ENCODE data around the gene IFI30.

IFI30 gene

DNA sequence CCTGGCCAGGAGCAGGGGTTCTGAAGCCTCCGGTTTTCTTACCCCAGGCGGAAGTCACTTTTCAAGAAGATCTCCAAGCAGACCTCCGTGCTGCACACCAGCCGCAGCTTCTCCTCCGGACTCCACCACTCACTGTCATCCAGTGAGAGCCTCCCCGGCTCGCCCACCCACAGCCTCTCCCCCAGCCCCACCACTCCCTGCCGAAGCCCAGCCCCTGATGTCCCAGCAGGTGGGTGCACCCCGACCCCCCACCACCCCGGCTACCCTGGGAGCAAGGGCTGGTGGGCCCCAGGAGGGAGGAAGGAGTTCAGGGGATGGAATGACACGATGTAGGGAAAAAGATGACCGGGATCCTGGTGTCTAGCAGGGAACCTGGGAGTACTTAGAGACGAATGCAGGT, 26.2 kb upstream of the IFI30 start:
- H3K4me1 ChIP-seq (ENCODE audit: low read depth, poor library complexity, severe bottlenecking): peaks cover 9% of the 10 kb centered on the region
- H3K4me3 ChIP-seq (IDR thresholded peaks at IDR 0.05; ENCODE audit: insufficient read depth, low read depth, low read length): no peak overlapping the region
- H4K20me1 ChIP-seq (ENCODE audit: insufficient read depth): no peaks in the 10 kb centered on the region
- TF ChIP-seq, protein P1, sequence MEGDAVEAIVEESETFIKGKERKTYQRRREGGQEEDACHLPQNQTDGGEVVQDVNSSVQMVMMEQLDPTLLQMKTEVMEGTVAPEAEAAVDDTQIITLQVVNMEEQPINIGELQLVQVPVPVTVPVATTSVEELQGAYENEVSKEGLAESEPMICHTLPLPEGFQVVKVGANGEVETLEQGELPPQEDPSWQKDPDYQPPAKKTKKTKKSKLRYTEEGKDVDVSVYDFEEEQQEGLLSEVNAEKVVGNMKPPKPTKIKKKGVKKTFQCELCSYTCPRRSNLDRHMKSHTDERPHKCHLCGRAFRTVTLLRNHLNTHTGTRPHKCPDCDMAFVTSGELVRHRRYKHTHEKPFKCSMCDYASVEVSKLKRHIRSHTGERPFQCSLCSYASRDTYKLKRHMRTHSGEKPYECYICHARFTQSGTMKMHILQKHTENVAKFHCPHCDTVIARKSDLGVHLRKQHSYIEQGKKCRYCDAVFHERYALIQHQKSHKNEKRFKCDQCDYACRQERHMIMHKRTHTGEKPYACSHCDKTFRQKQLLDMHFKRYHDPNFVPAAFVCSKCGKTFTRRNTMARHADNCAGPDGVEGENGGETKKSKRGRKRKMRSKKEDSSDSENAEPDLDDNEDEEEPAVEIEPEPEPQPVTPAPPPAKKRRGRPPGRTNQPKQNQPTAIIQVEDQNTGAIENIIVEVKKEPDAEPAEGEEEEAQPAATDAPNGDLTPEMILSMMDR (conservative IDR thresholded peaks at IDR 0.05; ENCODE audit: low read depth, low read length): no peak
- H3K79me2 ChIP-seq (ENCODE audit: insufficient read depth, low read depth): no peaks in the 10 kb centered on the region
- no peak overlapping the region for H3K4me2 ChIP-seq
- no peak overlapping the region for H3K9ac ChIP-seq
- no peaks in the 10 kb centered on the region for H3K27me3 ChIP-seq (ENCODE audit: insufficient read depth, low read depth)
- H3K27ac ChIP-seq: no peak overlapping the region
- H3K36me3 ChIP-seq (ENCODE audit: insufficient read depth): no peaks in the 10 kb centered on the region
- H2AFZ ChIP-seq (ENCODE audit: low read depth): no peak overlapping the region

DNA sequence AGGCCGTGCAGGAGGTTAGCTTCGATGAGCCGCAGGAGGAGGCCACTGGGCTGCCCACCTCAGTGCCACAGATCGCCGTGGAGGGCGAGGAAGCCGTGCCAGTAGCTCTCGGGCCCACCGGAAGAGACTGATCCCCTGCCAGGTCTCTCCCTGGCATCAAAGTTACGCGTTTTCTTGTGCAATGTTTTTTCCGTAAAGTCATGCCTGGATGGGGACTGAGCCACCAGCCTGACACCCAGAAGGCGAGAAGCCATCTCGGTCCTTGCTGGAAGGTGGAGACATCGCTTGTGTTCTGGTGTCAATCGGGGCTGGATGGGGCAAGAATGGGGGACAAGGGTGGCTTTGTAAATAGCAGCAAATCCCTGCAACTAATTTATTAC, 24.0 kb upstream of the IFI30 start:
- no peak overlapping the region for H3K27ac ChIP-seq
- TF ChIP-seq, protein P1 (conservative IDR thresholded peaks at IDR 0.05; ENCODE audit: low read depth, low read length): no peak
- no peak overlapping the region for H3K9ac ChIP-seq
- H2AFZ ChIP-seq (ENCODE audit: low read depth): no peak overlapping the region
- no peaks in the 10 kb centered on the region for H4K20me1 ChIP-seq (ENCODE audit: insufficient read depth)
- H3K36me3 ChIP-seq (ENCODE audit: insufficient read depth): no peaks in the 10 kb centered on the region
- no peaks in the 10 kb centered on the region for H3K79me2 ChIP-seq (ENCODE audit: insufficient read depth, low read depth)
- H3K27me3 ChIP-seq (ENCODE audit: insufficient read depth, low read depth): no peaks in the 10 kb centered on the region
- H3K4me1 ChIP-seq (ENCODE audit: low read depth, poor library complexity, severe bottlenecking): peaks cover 13% of the 10 kb centered on the region
- no peak overlapping the region for H3K4me3 ChIP-seq (IDR thresholded peaks at IDR 0.05; ENCODE audit: insufficient read depth, low read depth, low read length)
- no peak overlapping the region for H3K4me2 ChIP-seq

DNA sequence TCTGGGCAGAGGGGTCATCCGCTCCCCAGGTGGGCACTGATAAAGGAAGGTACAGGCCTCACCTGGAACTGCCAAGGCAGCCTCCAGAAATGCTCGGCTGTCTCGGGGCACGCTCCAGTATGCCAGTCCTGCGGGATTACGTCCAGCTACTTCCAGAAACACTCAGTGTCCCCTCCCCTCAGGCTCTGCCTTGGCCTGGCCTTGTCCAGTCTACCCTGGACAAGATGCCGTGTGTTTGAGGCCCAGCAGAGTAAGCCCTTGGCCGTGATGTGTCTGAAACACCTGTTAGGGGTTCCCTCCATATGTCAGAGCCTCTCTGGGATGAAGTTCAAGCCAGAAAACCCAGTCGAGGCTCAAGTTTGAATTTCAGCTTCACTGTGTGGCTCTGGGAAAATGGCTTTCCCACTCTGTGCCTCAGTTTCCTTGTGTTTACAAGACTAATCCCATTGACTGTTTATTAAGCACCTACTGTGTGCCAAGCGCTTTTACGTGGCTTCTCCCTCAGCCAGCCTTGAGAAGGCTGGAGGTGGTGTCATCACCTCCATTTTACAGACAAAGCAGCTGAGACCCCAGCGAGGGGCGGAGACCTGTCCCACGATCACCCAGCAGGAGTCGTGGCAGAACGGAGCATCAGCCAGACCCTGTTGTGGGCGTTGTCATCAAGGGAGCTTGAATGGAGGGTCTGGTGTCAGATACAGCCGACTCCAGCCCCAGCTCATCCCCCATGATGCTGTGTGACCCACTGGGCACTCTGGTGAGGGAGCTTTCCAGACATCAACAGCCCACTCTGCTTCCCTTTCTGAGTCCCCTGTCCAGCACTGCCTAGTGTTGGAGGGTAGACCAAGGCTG, 22.6 kb upstream of the IFI30 start:
- Histone ChIP-seq H3K79me2 (ENCODE audit: insufficient read depth, low read depth) (no peaks in the 10 kb centered on the region), H2AFZ (ENCODE audit: low read depth) (peak overlapping the region; percentile 55; the same call in 1 of the 2 replicates), H4K20me1 (ENCODE audit: insufficient read depth) (no peaks in the 10 kb centered on the region), H3K27me3 (ENCODE audit: insufficient read depth, low read depth) (no peaks in the 10 kb centered on the region), H3K36me3 (ENCODE audit: insufficient read depth) (no peaks in the 10 kb centered on the region), H3K4me3 (IDR thresholded peaks at IDR 0.05; ENCODE audit: insufficient read depth, low read depth, low read length) (no peak overlapping the region), H3K9ac (no peak overlapping the region), H3K4me2 (peak overlapping the region; percentile 85), H3K4me1 (ENCODE audit: low read depth, poor library complexity, severe bottlenecking) (peaks cover 13% of the 10 kb centered on the region), H3K27ac (no peak overlapping the region; the same call in 1 of the 2 replicates)
- TF ChIP-seq, protein P1 (conservative IDR thresholded peaks at IDR 0.05; ENCODE audit: low read depth, low read length): no peak

DNA sequence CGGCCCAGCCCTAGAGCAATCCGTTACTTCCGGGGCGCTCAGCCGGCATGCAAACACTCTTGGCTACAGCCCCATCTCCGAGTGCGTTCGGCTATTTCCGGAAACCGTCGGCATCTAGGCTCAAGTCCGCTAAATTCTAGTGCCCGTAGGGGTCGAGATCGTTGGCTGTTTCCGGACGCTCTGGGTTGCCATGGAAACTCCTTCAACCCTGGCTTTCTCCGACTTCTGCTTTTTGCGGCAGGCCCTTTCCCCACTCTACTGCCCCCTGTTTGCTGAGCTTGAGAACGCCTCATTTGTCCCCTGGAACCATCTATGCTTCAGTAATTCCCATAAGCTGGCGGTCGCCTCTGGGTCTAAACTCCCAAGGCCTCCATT, 21.2 kb upstream of the IFI30 start:
- peak overlapping the region; percentile 55 for H2AFZ ChIP-seq (ENCODE audit: low read depth)

More for the DNA sequence above, 21.2 kb upstream of the IFI30 start:
- TF ChIP-seq, protein P1 (conservative IDR thresholded peaks at IDR 0.05; ENCODE audit: low read depth, low read length): peak; percentile 79
- H3K4me2 ChIP-seq: peak overlapping the region; percentile 85
- H3K27me3 ChIP-seq (ENCODE audit: insufficient read depth, low read depth): no peaks in the 10 kb centered on the region
- H3K79me2 ChIP-seq (ENCODE audit: insufficient read depth, low read depth): no peaks in the 10 kb centered on the region
- H3K4me3 ChIP-seq (IDR thresholded peaks at IDR 0.05; ENCODE audit: insufficient read depth, low read depth, low read length): no peak overlapping the region
- peak overlapping the region; percentile 84 for H3K9ac ChIP-seq
- no peaks in the 10 kb centered on the region for H4K20me1 ChIP-seq (ENCODE audit: insufficient read depth)
- peaks cover 13% of the 10 kb centered on the region for H3K4me1 ChIP-seq (ENCODE audit: low read depth, poor library complexity, severe bottlenecking)
- H3K27ac ChIP-seq: peak overlapping the region; percentile 79
- no peaks in the 10 kb centered on the region for H3K36me3 ChIP-seq (ENCODE audit: insufficient read depth)
